GM18861 (cell line): ENCODE data around the gene CTBP1.
"Not testable (repeated sequence)": the region's sequence is repeated elsewhere in the genome, so short reads cannot be mapped to it uniquely, and the experiment has no call there.

Experiments used
- ATAC-seq: cut with Tn5 transposase; IDR thresholded peaks from one replicate; pipeline ENCODE4 v1.9.1; 2021; ENCODE audit not compliant: unreplicated experiment

The CTBP1 gene

DNA sequence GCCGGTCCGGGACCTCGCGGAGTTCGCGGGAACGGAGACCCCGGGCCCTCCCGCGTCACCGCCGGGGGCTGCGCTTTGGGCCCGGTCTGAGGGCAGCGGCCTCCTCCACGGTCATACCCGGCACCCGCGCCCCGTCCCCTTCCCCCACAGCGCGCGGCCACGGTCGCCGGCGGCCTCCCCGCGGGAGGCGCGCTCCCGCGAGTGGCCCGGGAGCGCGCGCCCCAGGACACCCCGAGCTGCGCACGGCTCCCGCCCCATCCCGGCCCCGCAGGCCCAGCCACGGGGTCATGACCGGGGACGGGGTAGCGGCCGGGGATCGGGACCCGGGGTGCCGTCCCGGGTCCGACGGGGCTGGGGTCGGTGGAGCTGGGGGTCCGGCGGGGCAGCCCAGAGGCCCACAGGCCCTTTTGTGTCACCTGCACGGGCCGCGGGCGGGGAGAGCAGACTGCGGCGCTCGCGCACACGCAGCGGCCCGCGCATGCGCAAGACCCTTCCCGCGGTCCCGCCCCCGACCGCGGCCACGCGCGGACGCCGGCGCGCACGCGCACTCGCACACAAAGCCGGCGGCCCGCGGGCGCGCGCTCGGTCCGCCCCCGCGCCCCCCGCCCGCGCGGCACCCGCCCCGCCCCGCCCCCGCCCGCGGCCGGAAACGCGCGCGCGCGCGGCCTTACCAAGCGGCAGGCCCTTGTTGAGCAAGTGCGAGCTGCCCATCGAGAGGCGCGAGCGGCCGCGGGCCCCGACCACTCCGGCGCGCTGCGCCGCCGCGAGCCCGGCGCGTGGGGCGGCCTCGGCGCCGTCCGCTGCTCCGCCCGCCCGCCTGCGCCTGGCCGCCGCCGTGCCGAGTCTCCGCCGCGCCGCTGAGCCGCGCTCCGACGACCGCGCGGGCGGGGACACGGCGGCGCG is at the start of gene CTBP1:
CTBP1 (minus strand) TSS at position 886 of the 903 bp plus-strand sequence. CDS start 7,799 bp downstream, outside the sequence.
- ATAC-seq = peak; percentile 39

DNA sequence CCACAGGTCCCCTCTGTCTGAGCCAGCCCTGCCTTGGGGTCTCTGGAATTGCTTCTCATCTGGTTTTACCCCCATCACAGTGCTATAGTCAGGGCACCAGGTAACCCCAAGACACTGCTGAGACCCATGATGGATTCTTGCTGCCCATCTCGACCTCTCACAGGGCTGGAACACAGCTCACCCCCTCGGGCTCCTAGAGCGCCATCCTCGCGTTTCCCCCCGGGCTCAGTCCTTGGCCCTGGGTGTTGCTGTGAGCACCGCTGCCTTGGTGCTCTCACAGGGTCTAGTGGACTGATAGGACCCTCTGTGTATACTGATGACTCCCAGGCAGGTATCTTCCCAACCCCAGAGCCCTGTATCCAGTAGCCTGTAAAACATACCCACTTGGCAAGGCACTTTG is 49.5 kb upstream of the CTBP1 start:
- ATAC-seq = no peak

DNA sequence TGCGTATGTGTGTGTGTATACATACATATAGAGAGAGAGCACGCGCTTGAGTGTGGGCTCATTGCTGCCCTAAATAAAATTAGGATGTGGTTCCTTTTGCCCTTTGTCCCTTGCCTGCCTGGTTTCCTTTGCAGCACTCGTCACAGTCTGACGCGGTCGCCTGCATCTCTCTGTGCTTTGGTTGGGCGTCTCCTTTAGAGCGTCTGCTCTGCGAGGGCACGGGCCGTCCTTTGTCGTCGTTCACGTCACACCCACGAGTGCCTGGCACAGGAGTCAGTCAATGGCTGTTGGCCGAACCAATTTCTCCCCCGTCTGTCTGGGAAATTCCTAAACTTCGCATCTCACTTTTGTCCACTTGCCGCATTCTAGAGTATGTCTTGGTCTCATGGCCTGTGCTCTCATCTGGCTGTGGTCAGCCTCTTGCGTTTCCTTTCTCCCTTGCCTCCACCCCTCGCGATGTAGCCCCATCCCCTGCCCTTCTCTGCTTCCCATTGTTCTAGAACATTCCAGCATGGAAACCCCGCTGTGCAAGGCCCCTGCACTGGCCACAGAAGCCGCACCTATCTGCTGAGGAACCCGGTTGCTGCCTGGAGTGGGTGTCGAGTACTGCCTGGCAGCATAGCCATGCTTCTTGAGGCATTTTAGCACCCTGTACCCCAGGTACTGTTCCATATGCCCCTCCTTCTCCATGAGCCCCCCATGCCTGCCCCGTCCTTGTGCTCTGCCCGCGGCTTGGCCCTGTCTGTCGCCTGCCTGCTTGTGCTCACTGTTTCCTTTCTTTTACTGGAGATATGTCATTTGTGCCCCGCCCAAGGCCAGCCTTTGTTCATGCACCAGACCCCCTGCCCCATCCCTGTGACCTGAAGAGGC is 48.8 kb upstream of the CTBP1 start:
- ATAC-seq = no peak

DNA sequence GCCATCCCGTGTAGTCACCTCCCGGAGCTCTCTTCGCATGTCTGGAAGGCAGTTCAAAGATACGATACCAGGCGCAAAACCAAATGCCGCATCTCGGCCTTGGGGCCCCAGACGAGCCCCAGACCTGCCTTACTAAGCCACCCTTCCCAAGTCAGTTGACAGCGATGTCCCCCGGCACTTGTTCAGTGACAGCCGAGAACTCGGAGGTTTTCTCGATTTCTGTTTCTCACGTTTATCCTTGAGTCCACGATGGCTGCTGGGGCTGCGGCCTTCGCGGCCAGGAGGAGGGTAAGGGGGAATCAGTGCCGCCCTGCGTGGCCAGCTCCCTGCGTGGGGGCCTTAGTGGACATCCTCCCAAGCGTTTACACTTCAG is 48.1 kb upstream of the CTBP1 start:
- no peak for ATAC-seq

DNA sequence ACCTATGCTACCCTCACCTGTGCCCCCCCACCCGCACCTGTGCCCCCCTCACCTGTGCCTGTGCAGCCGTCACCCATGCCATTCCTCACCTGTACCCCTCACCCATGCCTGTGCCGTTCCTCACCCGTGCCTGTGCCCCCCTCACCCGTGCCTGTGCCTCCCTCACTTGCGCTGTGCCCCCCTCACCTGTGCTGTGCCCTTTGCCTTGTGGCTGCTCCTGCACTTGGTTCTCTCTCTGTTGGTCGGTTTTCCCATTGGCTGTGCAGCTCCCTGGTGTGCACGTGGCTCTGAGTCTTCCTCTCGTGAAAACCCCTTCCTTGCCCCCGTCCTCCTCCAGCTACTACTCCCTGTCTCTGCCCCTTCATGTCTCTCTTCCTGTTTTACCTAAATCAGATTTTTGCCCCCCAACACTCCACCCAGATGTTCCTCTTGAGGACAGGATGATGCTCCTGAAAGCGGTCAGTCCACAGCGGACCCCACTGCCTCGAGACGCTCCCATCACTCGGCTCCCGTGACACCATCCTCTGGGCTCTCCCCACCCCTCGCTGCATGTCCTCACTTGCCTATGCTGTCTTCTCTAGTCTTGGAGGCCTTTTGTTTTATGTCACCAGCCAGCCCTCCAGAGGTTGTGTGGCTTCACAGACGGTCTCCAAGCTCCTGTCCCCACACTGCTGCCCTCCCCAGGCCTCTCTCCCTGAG is 47.5 kb upstream of the CTBP1 start:
- ATAC-seq = no peak

DNA sequence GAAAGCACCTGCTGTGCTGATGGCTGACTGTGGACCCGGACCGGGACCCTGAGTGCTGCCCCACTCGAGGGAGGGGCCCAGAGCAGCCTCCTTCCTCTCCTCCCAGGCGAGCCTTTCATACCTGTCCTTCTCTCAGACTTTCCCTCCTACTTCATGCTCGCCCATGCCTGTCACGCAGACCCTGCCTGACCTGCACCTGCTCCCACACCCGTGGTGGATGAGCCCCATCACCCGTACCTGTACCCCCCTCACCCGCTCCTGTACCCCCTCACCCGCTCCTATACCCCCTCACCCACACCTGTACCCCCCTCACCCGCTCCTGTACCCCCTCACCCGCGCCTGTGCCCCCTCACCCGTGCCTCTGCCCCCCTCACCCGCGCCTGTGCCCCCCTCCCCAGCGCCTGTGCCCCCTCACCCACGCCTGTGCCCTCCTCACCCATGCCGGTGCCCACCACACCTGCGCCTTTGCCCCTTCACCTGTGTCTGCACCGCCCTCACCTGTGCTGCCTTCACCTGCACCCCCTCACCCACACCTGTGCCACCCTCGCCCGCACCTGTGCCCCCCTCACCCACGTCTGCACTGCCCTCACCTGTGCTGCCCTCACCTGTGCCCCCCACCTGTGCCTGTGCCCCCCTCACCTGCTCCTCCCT is 46.6 kb upstream of the CTBP1 start:
- no peak for ATAC-seq

DNA sequence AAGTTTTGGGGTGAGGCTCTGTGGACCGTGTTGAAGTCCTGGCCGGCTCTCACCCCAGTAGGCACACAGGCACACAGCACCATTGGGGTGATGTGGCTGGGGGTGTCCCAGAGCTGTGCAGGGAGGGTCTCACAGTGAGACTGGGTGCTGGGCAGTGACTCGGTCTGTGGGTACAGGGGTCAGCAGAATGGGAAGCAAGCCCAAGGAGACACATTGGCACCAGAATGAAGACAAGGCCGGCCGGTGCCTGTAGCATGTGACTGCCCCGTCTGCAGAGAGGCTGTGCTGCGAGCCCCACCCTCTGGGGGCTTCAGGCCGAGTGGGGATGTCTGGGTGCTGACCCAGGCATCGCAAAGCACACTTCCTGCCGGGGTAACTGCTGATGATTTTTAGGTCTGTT is 46.0 kb upstream of the CTBP1 start:
- no peak for ATAC-seq

DNA sequence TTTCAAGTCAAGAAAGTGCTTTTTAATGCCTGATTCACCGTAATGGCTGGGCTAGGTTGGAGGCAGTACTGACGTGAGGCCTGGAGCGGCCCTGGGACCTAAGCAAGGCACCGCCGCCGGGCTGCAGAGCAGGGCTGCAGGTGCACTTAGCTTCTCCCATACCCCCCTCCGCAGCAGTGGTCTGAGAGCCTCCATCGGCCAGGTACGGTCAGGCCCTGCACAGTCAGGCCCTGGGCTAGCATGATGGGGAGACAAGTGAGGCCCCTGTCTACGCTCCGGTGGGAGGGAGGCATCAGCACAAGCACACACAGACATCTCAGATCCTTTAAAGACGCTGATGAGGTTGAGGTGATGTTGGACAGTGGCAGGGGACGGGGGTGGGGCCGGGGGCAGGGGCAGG is 45.5 kb upstream of the CTBP1 start:
- ATAC-seq = no peak

DNA sequence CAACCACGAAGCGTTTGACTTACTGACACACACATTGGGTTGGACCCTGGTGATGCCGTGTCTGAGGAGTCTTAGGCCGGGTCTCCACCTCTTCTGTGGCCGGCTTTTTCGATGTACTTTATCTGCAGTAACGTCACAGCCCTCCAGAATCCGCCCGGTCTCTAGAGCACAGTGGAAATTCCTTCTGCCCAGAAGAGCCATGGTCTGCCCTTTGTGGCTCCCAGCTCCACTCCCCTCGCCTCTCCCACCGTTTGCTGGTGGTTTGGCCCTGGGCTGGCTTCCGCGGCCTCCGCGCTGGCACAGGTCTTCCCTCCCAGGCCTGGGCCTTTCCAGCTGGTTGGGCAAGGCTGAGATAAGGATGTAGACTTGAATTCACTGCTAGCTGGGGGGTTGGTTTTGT is 45.1 kb upstream of the CTBP1 start:
- ATAC-seq = no peak

DNA sequence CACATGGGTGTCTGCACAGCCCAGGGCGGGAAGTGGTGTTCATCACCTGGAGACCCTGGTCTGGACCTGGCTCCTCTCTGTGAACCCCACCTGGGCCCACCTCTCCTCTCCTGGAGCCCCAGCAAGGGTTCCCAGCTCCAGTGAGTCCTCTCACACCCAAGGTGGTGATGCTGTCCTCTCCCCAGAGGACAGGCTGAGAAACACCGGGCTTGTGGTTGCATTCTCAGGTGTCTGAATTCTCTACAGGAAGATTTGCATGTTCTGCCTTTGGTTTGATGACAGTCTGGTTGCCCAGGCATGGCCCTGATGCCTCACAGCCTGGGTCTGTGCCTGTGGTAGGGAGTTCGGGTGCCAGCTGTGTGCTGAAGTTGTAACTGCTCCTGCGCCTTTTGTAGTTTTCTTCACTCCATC is 44.6 kb upstream of the CTBP1 start:
- no peak for ATAC-seq

DNA sequence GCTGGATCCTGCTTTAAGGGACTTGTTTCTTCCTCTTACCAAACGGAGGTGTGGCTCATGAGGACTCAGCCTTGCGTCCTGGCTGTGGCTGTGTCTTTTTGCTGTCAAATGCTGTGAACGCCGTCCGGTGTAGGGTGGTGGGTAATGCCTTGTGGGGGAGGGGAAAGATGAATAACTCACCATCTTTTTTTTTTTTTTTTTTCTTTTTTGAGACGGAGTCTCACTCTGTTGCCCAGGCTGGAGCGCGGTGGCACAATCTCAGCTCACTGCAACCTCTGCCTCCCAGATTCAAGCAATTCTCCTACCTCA is 43.7 kb upstream of the CTBP1 start:
- ATAC-seq = not testable (repeated sequence)

DNA sequence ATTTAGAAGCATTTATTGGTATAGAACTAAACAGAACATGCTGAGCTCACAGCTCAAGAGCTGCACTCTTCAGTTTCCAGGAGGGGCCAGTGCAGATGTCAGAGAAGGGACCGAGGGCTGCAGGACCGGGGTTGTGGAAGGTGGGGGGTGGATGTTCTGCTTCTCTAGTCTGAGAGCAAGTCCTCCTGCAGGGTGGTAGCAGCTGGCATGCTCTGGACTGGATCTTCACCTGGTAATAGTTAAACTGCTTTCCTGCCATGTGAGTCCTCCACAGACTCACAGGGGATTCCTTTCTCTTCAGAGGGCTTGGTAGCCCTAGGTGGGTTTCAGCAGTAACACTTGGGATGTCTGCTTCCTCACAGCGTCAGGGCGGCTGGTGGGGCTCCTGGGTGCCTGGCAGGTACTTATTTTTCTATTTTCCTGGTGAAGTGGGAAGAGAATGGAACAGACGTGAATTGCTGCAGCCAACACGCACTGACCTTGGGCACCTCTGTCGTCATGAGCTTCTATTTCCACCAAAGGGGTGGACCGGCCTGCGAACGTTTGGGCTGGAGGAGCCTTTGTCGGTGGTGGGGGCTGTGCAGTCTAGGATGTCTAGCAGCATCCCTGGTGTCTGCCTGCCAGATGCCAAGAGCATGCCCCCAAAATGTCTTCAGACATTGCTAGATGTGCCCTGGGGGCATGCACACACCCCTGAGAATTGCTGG is 43.2 kb upstream of the CTBP1 start:
- no peak for ATAC-seq

DNA sequence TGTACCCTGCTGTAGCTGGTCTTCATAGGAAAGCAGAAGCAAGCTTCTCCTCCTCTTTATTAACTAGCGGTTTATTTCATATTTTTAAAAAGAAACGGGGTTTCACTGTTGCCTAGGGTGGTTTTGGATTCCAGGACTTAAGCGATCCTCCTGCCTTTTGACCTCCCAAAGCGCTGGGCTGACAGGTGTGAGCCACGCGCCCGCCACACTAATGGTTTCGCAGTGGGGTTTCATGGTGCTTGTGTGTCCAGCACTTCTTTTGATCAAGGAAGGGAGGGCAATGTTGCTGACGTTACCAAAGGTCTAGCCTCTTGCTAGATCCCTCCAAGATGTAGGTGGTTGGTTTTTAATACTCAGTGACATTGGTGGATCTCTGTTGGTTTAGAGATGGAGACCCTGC is 42.2 kb upstream of the CTBP1 start:
- ATAC-seq = no peak

DNA sequence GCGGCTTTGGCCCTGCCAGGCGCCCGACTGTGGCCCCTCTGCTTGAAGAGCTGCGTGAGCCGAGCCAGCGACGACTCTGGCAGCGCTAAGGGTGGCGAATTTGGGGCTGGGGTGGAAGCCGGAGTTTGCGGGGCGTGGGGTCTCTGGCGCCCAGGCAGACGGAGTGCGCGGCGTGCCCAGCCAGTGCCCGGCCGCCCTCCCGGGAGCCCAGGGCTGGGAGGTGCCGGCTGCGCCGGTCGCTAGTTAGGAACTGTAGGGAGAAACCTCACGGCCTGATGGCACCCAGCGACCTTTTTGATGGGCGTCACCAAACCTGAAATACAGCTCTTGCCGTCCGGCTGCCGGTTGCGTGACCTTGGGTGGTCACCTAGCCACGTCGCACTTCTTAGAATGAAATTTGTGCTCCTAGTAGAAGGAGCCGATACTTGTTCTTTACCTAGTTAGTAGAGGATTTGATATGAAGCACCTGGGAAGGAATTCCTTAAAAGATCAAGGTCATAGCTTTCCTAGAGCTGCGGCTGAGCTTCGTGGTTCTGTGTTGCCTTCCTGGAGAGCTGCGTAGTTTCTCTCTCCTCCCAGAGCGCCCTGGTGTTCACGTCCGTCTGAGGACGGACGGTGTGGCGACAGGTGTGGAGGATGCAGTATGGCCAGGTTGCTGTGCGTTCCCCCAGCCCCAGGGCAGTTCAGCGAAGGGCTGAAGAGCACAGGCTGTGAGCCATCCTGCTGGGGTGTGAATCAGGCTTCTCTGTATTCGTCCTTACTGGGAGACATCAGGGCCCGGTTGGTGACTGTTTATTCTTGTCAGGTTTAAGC is 41.4 kb upstream of the CTBP1 start:
- ATAC-seq = peak; percentile 1

DNA sequence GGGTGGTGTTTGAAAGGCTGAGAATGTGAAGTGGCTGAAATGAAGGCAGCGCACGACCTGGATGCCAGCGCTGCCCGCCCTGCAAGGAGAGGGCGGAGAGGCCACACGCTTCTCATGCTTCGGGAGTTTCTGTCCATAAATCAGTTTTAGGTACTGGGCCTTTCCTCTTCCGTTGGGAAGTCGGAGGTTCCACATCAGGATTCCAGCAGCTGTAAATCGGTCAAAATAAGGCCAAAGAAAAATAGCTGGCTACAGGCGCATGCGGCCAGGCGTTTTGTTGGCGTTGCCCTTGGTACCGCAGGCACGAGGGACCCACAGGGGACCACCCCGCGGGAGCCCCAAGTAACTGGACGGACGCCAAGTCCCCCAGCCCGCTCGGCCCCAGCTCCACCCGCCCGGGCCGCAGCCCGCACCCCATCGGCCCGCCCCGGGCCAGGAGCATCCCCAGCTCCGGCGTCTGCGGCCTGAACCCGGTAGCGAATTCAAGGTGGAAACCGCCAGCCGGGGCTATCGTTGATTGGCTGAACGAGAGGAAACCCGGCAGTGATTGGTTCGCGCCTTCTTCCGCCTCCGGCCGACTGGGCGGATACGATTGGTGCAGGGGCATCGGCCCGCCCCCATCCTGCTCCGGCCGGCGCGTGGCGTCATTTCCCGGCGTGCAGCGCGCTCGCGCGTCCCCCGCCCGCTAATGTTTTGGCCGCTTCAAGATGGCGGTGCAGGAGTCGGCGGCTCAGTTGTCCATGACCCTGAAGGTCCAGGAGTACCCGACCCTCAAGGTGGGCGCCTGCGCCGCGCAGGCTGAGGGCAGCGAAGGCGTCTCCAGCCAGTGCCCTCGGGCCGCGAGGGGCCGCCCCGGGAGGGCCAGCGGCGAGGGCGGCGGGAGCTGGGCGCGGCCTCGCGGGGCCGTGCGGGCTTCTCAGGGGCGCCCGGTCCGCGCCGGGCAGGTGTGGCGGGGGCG is 40.6 kb upstream of the CTBP1 start, which contains the start of gene MAEA:
MAEA (plus strand) TSS at position 685 of the 958 bp plus-strand sequence; CDS start at position 708, 23 bp downstream.
- peak; percentile 93 for ATAC-seq

DNA sequence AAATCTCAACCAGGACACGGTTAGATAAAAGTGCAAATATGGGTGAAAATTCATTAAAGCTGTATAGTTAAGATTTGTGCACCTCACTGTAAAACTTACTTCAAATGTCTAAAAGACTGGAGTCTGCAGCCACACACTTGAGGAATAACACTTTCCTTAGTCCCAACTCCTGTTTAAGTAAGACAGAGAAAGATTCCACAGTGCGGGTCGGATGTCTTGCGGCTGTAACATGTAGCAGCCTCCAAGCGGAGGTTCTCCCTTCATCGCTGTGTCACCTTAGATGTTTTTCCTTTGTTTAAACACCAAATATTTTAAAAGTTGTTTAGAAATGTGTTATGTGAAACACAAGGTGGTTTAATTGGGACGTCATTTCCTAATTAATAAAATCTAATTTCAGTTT is 39.9 kb upstream of the CTBP1 start:
- ATAC-seq = no peak

DNA sequence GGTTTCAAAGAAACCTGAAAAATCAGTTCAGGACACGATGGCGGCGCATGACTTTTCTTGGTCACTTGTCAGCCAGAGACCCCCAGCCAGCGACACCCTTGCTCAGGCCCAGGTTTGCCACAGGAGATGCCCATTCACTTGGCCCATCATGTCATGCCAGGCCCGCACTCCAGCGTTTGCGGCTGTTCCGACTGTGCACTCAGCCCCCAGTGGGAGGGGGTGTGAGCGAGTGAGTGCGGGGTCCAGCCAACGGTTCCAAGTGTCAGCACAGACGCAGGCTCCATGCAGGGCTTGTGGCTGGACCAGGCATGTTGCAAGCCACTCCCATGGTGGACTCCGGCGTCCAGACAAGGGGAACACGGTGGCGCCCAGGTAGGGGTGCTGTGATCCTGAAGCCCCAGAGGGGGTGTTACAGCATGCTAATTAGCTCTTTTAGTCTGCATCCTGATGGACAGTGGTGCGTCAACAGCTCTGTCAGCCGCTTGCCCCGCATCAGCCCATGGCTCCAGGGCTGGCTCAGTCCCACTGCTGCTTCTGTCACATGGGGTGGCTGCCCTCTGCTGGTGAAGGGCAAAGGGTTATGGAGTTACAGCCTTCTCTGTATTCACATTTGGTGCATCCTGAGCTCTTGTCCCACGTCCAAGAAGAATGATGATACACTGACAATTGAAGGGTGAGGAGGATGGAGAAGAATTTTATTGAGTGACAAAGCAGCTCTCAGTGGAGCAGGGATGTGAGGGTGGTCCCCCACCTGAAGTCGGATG is 37.0 kb upstream of the CTBP1 start:
- ATAC-seq = no peak
